Ovary (tissue), 9 donors: Measurements from ENCODE around the gene SORCS2. TPM values are rescaled to one million over a fixed set of nuclear protein-coding genes. Genes with fewer than 3 reads are reported as not detected.
"Not testable (repeated sequence)": the region's sequence is repeated elsewhere in the genome, so short reads cannot be mapped to it uniquely, and the experiment has no call there.

Source experiments
- DNase-seq, 5 donors: peaks; one replicate each; pipeline ENCODE4 v3.0.0-alpha.2; 2019 to 2020
- H3K27ac ChIP-seq, 2 donors: fragments of 200-600 bp; one replicate each; pipeline versions ENCODE4 v1.5.1 to v1.8.0; 2019 to 2022
- H3K27me3 ChIP-seq: fragments of 200-600 bp; one replicate; pipeline ENCODE4 v1.8.0; 2022
- H3K36me3 ChIP-seq: fragments of 200-600 bp; sonication (generic); one replicate; pipeline ENCODE4 v1.5.1; 2019
- H3K4me1 ChIP-seq: one replicate; pipeline ENCODE4 v1.8.1; 2013; ENCODE audit warnings: mild to moderate bottlenecking, moderate library complexity; ENCODE audit not compliant: insufficient read depth
- H3K4me3 ChIP-seq: fragments of 200-600 bp; sonication (generic); one replicate; pipeline ENCODE4 v1.5.1; 2017
- H3K9me3 ChIP-seq, 2 donors: fragments of 200-600 bp in 1 of 2; sonication (generic) in 1 of 2; one replicate each; pipeline versions ENCODE4 v1.5.1 to v1.8.1; 2013 to 2019; ENCODE audit warnings: mild to moderate bottlenecking in 1 of 2, moderate library complexity in 1 of 2
- CTCF ChIP-seq, 3 donors: fragments of 450-650 bp in 2 of 3; fragments of 200-600 bp in 1 of 3; IDR thresholded peaks; one replicate each; pipeline versions ENCODE4 v1.5.1 to v1.8.0; 2016 to 2022; ENCODE audit warnings: antibody characterized with exemption in 3 of 3, mild to moderate bottlenecking in 1 of 3
- EP300 ChIP-seq: sonication (generic); formaldehyde crosslinking; IDR thresholded peaks from one replicate; pipeline ENCODE4 v1.6.1; 2017; ENCODE audit warnings: antibody characterized with exemption
- POLR2A ChIP-seq: fragments of 450-650 bp; IDR thresholded peaks from one replicate; pipeline ENCODE4 v1.6.1; 2017; ENCODE audit warnings: antibody characterized with exemption, mild to moderate bottlenecking, moderate library complexity
- WGBS, 3 donors: extraction: QIAGEN DNeasy Blood & Tissue Kit in 1 of 3; methylation state at CpG; one replicate each; pipeline versions ENCODE4 v1.1.5 to v1.1.7; 2013 to 2017; 5-methylcytosine and 5-hydroxymethylcytosine counted together
- intact Hi-C, 4 donors: fragments of 100-400 bp; cut with DNase I; formaldehyde crosslinking; loops; one replicate each; pipeline versions ENCODE4 v1.11.0 to v1.15.1; 2022 to 2023
- polyA plus RNA-seq, 2 donors: library from polyadenylated mRNA; stranded (reverse); fragments of 200-250 nt in 1 of 2; fragments of 350-450 nt in 1 of 2; fragmentation: Illumina TruSeq in 1 of 2; extraction: RNeasy Lipid Tissue Mini Kit (QIAGEN cat#74804) in 1 of 2; gene quantifications; one replicate each; pipeline ENCODE4 v1.2.3, GENCODE V29; 2013 to 2014
- total RNA-seq, 7 donors: library from RNA; depleted of rRNA in 2 of 7; stranded (reverse); fragments of >200 nt in 2 of 7; fragmentation: NEBNext Ultra II Directional in 3 of 7; extraction: Animal tissue kit (Norgen Biotek cat#: 25700) in 3 of 7; gene quantifications; one replicate each; pipeline versions ENCODE4 v1.1.0 to v1.2.4, GENCODE V29; 2016 to 2023
- donor health status: DM: no; HTN: no; CAD: no; lungs with moderate emphysema.
- donor health status: DM: no; HTN: no; CAD: no.
- donor health status: Bipolar disorder and iron deficiency.
- donor health status: DM: yes; HTN: yes; CAD: no.
- donor health status: DM: no; HTN: no; CAD: no.
- donor health status: DM: yes; HTN: yes; CAD: no.

The SORCS2 gene
- total and polyA plus RNA-seq, 9 donors: 0.60 to 23.9 (median 7.1) TPM

- H3K27ac ChIP-seq: no peak overlapping the region
- H3K36me3 ChIP-seq: no peaks in the 10 kb centered on the region
- no peaks in the 10 kb centered on the region for H3K27me3 ChIP-seq
- WGBS, 3 donors: 92 to 94% (median 92%) methylated on average over 17 of the region's 17 CpGs
- no peaks in the 10 kb centered on the region for H3K9me3 ChIP-seq
- intact Hi-C loops: no loop called here
- no peak overlapping the region for H3K4me3 ChIP-seq
- DNase-seq: no peak
- no peaks in the 10 kb centered on the region for H3K4me1 ChIP-seq
- TF ChIP-seq EP300: no peak
- no peak for TF ChIP-seq POLR2A
- no peak for TF ChIP-seq CTCF (IDR thresholded peaks at IDR 0.05)
Measured at GRCh38 chr4:7600247-7600646, 407.9 kb downstream of the SORCS2 start.

DNA sequence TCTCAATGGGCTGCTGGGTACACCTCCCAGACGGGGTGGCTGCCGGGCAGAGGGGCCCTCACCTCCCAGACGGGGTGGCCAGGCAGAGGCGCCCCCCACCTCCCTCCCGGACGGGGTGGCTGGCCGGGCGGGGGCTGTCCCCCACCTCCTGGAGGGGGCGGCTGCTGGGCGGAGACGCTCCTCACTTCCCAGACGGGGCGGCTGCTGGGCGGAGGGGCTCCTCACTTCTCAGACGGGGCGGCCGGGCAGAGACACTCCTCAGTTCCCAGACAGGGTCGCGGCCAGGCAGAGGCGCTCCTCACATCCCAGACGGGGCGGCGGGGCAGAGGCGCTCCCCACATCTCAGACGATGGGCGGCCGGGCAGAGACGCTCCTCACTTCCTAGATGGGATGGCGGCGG is 409.8 kb downstream of the SORCS2 start:
- 96 to 98% (median 96%) methylated on average over 16 to 30 of the region's 30 CpGs for WGBS, 3 donors
- H3K27me3 ChIP-seq, H3K4me3 ChIP-seq, H3K36me3 ChIP-seq, intact Hi-C loops, H3K27ac ChIP-seq, H3K9me3 ChIP-seq, H3K4me1 ChIP-seq, DNase-seq: not testable (repeated sequence)

DNA sequence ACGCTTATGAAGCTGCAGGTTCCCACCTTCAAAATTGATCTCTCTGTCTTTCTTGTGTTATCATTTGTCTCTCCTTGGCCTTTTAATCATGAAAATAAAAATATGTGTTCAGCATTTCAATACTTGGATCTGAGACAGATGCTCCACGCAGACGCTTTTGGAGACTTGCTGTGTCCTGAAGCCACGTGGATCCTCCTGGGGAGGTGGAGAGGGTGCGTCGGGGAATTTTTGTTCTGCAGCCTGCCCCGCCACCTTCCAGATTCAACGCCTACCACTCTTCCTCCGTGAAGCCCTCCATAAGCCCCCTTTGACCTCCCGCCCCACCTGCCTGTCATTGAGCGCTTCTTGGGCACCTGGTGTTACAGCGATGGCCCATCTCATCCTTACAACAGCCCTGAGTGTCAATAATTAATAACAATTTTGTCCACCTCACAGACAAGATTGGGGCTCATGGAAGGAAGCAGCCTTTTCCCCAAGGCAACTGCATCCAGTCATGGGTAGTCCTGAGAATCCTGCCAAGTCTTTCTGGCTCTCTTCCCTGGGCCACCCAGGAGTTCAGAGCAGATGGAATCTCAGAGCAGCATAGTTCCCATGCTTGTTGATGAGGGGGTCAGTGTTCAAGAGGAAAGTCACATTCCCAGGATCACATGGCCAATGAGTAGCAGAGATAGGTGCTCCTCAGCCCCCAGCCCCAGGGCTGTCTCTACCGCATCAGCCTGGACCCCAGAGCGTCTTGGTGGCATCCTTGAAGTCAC is 415.0 kb downstream of the SORCS2 start:
- H3K9me3 ChIP-seq: no peaks in the 10 kb centered on the region
- TF ChIP-seq CTCF (IDR thresholded peaks at IDR 0.05) (no peak), POLR2A (no peak), EP300 (no peak)
- no peak overlapping the region for H3K27ac ChIP-seq
- WGBS, 3 donors: 74 to 79% (median 77%) methylated on average over 14 of the region's 14 CpGs
- intact Hi-C loops: no loop called here
- no peak overlapping the region for H3K4me3 ChIP-seq
- no peak for DNase-seq
- H3K27me3 ChIP-seq: no peaks in the 10 kb centered on the region
- peaks cover 6% of the 10 kb centered on the region for H3K4me1 ChIP-seq
- H3K36me3 ChIP-seq: no peaks in the 10 kb centered on the region

DNA sequence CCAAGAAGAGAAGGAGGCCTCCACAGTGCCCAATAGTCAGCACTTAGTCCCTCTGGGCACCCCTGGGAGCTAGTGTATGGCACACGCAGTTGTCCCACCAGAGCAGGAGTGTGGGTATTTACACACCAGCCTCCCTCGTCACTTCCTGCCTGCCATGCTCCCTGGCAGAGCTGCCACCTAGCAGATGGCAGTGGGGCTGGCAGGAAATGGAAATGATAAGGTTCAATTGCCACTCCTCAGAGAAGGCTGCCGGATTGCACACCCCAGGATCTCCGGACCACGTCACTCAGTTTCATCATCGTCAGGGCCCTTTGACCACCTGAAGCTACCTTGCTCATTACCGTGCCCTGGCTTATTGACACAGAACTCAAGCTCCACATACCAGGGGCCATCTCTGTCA is 415.7 kb downstream of the SORCS2 start:
- Histone ChIP-seq H3K9me3 (no peaks in the 10 kb centered on the region), H3K4me1 (peaks cover 6% of the 10 kb centered on the region), H3K4me3 (no peak overlapping the region), H3K36me3 (no peaks in the 10 kb centered on the region), H3K27me3 (no peaks in the 10 kb centered on the region), H3K27ac (no peak overlapping the region)
- no peak for TF ChIP-seq CTCF (IDR thresholded peaks at IDR 0.05)
- TF ChIP-seq EP300: no peak
- WGBS, 3 donors: 90 to 93% (median 91%) methylated on average over 7 of the region's 7 CpGs
- no peak for DNase-seq
- intact Hi-C loops: no loop called here

GRCh38 chr4:7609316-7609715 is 417.0 kb downstream of the SORCS2 start:
- no peak overlapping the region for H3K4me3 ChIP-seq
- TF ChIP-seq POLR2A (no peak), EP300 (no peak), CTCF (IDR thresholded peaks at IDR 0.05) (no peak)
- peaks cover 6% of the 10 kb centered on the region for H3K4me1 ChIP-seq
- H3K9me3 ChIP-seq: no peaks in the 10 kb centered on the region
- no peak for DNase-seq
- no peaks in the 10 kb centered on the region for H3K27me3 ChIP-seq
- H3K36me3 ChIP-seq: no peaks in the 10 kb centered on the region
- H3K27ac ChIP-seq: no peak overlapping the region
- intact Hi-C loops: no loop called here
- 87 to 88% (median 88%) methylated on average over 10 of the region's 10 CpGs for WGBS, 3 donors
